Subcutaneous adipose tissue (tissue), 4 donors: ENCODE data around the gene MRPL55. TPM values are rescaled to one million over a fixed set of nuclear protein-coding genes. Genes with fewer than 3 reads are reported as not detected.

Experiments
- total RNA-seq, 4 donors: library from RNA; depleted of rRNA; stranded (reverse); fragments of >200 nt; gene quantifications; one replicate each; pipeline ENCODE4 v1.1.0, GENCODE V29; 2016
- TF ChIP-seq, protein P1 (sequence below): fragments of 450-650 bp; IDR thresholded peaks from one replicate; pipeline ENCODE4 v1.5.1; 2016; ENCODE audit warnings: low read depth, mild to moderate bottlenecking, control low read depth, antibody characterized with exemption, moderate library complexity

The MRPL55 gene
- total RNA-seq, 4 donors from 2014 or later, result 45.3 to 102 (median 49.9) TPM

GRCh38 chr1:228154670-228155571 is 45.8 kb upstream of the MRPL55 start:
- TF ChIP-seq, protein P1, sequence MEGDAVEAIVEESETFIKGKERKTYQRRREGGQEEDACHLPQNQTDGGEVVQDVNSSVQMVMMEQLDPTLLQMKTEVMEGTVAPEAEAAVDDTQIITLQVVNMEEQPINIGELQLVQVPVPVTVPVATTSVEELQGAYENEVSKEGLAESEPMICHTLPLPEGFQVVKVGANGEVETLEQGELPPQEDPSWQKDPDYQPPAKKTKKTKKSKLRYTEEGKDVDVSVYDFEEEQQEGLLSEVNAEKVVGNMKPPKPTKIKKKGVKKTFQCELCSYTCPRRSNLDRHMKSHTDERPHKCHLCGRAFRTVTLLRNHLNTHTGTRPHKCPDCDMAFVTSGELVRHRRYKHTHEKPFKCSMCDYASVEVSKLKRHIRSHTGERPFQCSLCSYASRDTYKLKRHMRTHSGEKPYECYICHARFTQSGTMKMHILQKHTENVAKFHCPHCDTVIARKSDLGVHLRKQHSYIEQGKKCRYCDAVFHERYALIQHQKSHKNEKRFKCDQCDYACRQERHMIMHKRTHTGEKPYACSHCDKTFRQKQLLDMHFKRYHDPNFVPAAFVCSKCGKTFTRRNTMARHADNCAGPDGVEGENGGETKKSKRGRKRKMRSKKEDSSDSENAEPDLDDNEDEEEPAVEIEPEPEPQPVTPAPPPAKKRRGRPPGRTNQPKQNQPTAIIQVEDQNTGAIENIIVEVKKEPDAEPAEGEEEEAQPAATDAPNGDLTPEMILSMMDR, result no peak

GRCh38 chr1:228154021-228154669 is 45.0 kb upstream of the MRPL55 start:
- TF ChIP-seq, protein P1, result no peak

DNA sequence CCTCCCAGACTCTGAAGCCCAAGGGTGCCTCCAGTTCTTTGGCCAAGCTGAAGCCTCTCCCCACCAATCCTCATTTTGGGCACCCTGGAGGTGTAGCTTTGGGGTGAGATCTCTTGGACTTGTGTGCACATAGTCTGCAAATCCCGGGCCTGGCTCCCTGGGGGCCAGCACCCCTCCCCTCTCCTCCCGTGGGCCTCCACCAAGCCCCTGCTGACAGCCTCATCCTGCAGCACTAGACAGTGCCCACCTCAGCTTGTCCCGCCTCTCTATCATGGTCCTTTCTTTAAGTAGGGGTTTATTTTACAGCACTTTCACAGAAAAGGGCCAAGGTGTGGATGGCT is 43.8 kb upstream of the MRPL55 start:
- TF ChIP-seq, protein P1, result no peak

DNA sequence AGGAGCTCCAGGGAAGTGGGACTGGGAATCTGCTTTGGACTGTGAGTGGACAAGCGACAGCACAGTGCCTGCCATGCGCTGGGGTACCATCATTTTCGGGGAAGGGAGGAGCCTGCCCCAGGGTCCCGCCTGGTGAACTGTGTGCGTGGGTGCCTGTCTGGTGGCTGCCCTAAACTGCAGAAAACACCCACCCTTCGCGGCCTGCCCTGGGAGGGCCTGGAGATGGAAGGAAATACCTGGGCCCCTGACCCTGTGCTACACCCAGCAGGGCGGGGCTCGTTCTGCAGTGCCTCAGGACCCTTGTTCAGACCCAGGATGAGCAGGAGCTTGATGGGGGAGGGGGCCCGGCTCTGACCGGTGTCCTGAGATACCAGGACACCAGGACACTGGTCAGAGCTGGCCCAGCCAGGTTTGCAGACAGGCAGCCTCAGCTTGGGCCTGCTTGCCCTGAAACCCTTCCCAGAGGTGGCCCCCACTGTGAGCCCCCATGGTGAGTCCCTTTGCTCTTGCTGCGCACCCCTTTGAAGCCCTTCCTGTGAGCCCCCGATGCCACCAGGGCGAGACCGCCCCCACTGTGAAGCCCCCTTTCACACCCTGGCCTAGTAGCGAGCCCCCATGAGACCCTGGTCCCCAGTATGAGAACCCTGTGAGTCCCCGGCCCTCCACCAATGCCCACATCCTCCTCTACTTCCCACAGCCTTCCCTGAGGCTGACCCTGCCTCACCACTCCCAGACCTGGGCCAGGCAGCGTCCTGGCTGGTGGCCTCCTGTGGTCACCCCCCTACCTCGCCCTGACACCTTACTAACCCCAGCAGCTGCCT is 43.2 kb upstream of the MRPL55 start:
- TF ChIP-seq, protein P1, result no peak

DNA sequence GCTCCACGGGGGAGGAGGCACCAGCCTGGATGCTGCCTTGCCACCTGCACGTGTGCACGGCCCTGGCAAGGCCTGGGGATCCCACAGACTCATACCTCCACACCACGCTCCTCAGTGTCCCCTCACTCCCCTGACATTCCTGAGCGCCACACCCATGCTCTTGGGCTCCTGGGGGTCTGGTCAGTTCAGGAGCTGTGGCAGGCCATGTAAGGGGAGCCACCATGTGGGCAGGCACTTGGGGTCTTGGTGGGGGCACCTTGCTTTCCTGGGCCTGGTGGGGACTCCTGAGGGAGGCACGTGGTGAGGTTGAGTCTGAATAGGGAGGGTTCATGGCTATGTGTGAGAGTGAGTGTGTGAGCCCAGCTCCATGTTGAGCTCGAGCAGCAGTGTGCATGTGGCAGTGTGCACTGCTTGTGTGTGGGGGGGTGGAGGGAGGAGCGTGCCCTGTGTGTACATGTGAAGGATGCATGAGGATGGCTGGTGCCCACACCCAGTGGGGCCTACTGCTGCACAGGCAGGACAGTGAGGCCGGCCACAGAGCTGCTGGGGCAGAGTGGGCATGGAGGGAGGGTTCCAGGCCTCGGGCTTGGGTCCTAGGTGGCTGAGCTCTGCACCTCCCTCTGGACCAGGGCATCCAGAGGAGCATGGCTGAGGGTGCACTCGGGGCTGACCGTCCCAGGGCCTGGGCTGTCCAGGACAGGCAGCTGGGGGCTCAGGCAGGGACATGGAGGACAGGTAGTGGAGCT is 42.3 kb upstream of the MRPL55 start:
- TF ChIP-seq, protein P1, result no peak

- TF ChIP-seq, protein P1, result no peak
These were observed 41.5 kb upstream of the MRPL55 start for GRCh38 chr1:228150461-228151179.
